SH-SY5Y (cell line): ENCODE data around the gene HIVEP3.

Experiments used
- GATA2 ChIP-seq: IDR thresholded peaks from 2 replicates; pipeline ENCODE4 v1.6.1; 2011; ENCODE audit warnings: mild to moderate bottlenecking, low read depth, low read length
- GATA3 ChIP-seq: IDR thresholded peaks from 2 replicates; pipeline ENCODE4 v1.6.1; 2011; ENCODE audit warnings: low read depth, mild to moderate bottlenecking, low read length, moderate library complexity

The HIVEP3 gene

DNA sequence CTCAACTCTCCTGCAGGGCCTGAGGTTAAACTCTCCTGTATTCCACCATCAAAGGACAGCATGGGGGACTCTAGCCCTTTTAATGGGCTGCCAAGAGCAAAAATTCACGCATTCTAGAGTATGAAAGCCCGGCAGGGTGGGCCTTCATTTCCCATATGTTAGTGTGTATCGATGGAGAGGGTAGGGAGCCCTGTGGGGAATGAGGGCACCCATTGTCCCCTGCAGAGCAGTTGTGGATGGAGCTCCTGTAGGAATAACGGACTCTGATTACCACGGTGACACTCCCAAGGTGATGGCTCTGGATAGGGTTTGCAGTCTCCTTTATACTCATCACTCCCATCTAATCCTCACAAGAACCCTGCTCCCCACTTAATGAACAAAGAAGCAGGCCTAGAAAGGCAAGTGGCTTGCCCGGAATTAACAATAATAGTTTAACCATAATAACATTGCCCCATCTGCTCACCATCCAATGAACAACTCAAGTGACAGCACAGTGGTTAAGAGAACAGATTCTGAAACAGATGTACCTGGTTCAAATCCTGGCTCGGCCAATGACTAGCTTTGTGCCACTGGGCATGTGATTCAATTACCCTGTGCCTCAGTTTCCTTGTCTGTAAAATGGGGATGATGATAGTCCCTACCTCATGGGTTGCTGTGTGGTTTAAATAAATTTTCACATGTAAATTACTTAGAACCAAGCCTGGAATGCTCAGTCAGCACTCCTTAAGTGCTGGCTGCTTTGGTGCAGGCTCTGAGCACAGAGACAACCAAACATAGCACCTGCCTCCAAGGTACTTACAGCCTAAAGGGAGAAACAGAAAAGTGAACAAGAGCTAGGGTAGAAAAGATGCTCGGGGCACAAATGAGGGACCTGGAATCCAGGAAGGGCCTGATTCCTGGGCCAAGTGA lies 29.0 kb downstream of the HIVEP3 start:
- TF ChIP-seq GATA2: no peak
- no peak for TF ChIP-seq GATA3

DNA sequence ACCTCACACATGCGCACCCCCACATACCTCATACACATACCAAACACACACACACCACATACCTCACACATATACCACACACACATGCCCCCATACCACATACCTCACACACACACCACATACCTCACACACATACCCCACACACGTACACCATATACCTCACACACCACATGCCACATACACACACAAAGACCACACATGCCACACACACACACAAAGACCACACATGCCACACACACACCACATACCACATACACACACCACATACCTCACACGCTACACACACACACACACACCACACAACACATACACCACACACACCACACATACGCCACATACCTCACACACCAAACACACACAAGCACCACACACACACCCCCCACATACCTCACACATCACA lies 30.0 kb downstream of the HIVEP3 start:
- TF ChIP-seq GATA3 (no peak), GATA2 (no peak)

DNA sequence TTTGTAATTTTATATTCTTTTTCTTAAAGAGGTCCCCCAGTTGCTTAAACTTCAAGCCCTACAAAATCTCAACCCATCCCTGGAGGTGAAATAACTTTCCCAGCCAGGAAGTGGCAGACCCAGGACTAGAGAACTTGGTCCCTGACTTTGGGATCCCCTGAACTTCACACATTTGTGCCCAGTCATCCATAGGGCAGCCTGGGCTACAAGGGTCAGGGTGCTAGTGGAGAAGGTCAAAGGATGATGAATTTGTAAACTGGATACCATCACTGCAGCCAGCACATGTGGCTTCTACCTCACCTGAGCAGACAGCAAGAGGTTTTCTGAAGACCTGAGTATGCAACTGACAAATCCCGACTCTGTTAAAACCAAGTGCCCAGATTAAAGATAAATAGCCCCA lies 31.4 kb downstream of the HIVEP3 start:
- TF ChIP-seq GATA3 (no peak), GATA2 (no peak)

DNA sequence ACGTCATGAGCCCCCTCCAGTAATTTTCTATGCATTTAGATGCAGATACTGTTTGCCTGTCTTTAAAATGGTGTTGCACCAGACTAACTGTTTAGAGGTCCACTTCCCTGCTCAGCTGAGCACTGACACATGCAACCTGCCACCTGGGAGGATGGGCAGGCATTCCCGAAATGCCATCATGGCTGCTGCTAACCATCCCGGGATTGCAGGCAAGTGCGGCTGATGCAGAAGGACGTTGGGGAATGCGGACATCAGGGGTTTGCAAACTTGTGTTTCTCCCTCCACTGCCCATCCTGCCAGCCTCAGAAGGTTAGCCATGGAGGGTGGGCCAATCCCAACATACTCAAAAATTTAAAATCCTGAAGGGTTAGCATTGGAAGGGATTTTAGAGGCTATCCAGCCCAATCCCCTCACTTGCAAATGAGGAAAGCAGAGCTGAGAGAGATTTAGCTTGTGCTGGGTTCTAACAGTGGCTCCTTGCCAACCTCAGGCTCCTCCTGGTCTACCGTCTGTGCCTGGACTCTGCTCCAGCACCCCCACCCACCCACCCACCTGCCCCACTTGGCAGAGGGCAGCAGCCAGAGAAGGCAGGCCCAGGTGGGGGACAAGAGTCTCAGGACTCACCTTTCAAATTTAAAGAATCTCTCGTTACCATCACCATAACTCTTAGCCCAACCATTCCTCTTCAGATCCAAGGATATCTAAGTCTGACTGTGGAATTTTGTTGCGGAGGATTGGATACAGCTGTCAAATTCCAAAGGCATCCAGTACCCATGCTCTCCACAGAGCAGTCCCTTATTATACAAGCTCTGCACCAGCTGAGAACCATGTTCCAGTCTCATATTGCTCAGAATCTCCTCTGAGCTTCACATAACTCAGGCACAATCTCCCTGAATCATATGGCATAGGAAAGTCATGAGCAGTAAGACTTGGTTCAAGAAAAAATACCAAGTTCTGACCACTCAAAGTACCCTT lies 34.2 kb downstream of the HIVEP3 start:
- TF ChIP-seq GATA3 (no peak), GATA2 (no peak)

DNA sequence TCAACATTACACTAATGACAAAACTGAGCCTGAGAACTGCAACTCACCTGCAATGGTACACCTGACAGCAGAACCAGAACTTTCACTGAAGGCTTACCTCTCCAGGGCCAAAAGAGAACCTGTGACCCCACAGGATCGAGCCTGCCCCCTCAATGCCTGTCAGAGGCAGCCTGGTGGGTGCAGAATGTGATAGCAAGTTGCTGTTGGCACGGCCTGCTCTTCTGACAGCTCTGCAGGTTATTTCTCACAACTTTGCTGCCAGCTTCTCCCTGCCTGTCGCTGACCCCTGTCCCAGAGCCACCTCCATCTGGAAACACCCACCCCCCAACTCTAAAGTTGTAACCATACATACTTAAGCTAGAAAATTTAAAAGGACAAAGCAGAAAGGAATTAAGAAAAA lies 35.2 kb downstream of the HIVEP3 start:
- TF ChIP-seq GATA3 (no peak), GATA2 (no peak)

DNA sequence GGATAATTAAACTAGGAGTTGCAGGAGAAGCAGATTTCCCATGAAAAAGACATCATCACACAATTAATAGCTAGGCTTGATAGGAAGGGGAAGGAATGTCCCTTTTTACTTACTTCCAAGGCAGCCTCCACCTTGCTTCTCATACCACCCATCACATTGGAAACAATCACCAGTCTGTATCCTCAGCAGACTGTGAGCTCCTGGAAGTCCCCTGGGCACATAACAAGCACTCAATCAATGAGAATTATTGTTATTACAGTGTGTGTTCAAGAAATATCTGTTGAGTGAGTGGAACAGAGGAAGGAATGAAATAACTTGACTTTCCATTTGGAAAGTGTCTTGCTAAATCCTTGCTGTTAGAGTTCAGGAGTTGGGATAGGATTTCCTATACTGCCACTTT lies 36.2 kb downstream of the HIVEP3 start:
- no peak for TF ChIP-seq GATA3
- no peak for TF ChIP-seq GATA2

DNA sequence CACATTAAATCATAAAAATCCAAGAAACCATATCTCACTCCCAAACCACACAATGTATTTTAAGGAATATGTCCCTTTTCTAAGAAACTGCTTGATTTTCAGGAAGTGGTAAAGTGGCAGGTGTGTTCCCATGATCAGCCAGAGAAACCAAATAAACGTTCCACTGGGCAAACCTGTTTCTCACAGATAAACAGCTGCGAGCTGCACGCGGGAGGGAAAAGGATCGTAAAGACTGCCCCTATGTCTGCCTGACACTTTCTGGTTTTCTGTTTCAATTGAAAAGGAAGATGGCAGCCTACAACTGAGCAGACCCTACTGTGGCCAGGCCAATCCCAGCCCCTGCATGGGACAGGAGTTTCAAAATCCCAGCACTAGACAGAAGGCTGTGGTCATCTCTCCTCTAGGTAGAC lies 36.6 kb downstream of the HIVEP3 start:
- no peak for TF ChIP-seq GATA3
- TF ChIP-seq GATA2: no peak

GRCh38 chr1:41880950-41881885 lies 37.5 kb downstream of the HIVEP3 start:
- TF ChIP-seq GATA3: no peak
- no peak for TF ChIP-seq GATA2

DNA sequence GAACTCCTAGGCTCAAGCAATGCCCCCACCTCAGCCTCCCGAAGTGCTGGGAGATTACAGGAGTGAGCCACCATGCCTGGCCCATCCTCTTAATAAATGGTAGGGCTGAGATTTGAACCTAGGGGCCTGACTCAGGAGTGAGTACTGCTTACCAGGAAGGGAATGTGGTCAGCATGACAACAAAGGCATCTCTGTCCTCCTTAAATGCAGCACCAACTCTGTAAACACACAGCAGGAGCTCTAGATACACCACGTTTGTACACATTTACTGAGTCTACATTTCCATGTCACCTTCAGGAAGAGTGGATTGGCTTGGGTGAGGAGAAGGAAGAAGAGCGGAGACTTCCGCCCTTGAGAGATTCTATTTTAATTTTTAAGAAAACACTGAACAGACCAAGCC lies 38.5 kb downstream of the HIVEP3 start:
- TF ChIP-seq GATA2 (no peak), GATA3 (no peak)

GRCh38 chr1:41879617-41880016 lies 39.1 kb downstream of the HIVEP3 start:
- TF ChIP-seq GATA2: no peak
- TF ChIP-seq GATA3: no peak

- TF ChIP-seq GATA2 (no peak), GATA3 (no peak)
Measured at GRCh38 chr1:41878911-41879310, 39.8 kb downstream of the HIVEP3 start.

GRCh38 chr1:41878495-41878894 lies 40.2 kb downstream of the HIVEP3 start:
- TF ChIP-seq GATA3: no peak
- TF ChIP-seq GATA2: no peak

DNA sequence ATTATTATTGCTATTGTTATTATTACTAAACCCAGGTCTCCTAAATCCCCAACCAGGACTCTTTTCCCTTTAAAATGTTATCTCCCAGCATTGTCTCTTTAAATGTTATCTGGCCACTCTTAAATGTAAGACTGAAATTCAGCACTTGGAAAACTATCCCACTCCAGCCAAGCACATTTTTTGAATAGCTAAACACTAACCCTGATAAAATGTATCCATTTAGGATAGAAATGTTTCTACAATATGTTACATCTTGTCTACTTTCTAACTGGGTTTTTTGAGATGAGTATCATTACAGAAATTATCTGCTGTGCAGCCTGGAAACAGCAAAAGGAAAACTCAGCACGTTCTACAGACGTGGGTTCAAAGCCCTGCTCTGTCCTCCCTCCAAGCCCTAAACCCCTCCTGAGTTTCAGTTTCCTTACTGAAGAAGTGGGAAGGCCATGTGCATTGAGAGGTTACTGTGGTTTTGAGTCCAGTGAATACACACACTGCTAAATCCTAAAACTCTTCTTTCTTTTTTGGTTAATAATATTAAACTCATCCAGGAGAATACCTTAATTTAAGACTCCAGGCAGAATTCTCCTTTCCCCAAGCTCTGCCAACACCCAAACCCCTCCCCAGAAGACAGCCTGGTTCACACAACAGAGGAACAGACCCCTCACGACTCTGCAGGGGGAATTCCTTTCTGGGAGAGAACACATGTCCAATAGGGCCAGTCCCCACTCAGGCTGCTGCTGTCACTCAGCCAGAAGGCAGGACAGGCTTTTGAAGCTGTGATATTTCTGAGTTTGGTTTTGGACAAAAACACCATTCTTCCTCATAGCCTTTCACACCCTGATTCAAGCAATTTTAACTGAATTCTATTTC lies 41.9 kb downstream of the HIVEP3 start:
- TF ChIP-seq GATA3: no peak
- no peak for TF ChIP-seq GATA2
